HepG2 (cell line): Measurements from ENCODE around the gene SLC12A3. TPM values are rescaled to one million over a fixed set of nuclear protein-coding genes. Genes with fewer than 3 reads are reported as not detected.

Source experiments
- ARID5B ChIP-seq: IDR thresholded peaks from 2 replicates; pipeline ENCODE4 v1.4.0; 2020; ENCODE audit warnings: mild to moderate bottlenecking, missing genetic modification reagents
- CHD2 ChIP-seq: IDR thresholded peaks from 2 replicates; pipeline ENCODE4 v1.6.1; 2011; ENCODE audit warnings: low read depth, low read length, improper control_type of control experiment
- HMG20A ChIP-seq: IDR thresholded peaks from 2 replicates; pipeline ENCODE4 v1.6.1; 2016; ENCODE audit warnings: borderline replicate concordance
- HNF1B ChIP-seq: sonication (generic); formaldehyde crosslinking; IDR thresholded peaks from 2 replicates; pipeline ENCODE4 v1.5.1; 2020; ENCODE audit warnings: mild to moderate bottlenecking, moderate library complexity, missing genetic modification reagents
- IRF2 ChIP-seq: IDR thresholded peaks from 2 replicates; pipeline ENCODE4 v1.6.1; 2018; ENCODE audit warnings: missing genetic modification reagents, missing compliant biosample characterization
- MED1 ChIP-seq: sonication (generic); formaldehyde crosslinking; IDR thresholded peaks from 2 replicates; pipeline ENCODE4 v1.4.0; 2020; ENCODE audit warnings: missing genetic modification reagents
- NFYC ChIP-seq: IDR thresholded peaks from 2 replicates; pipeline ENCODE4 v1.6.1; 2016; ENCODE audit warnings: missing genetic modification reagents, missing compliant biosample characterization
- ZBTB14 ChIP-seq: sonication (generic); formaldehyde crosslinking; IDR thresholded peaks from 2 replicates; pipeline ENCODE4 v1.4.0; 2020; ENCODE audit warnings: missing genetic modification reagents
- ZGPAT ChIP-seq: IDR thresholded peaks from 2 replicates; pipeline ENCODE4 v1.6.1; 2016; ENCODE audit warnings: mild to moderate bottlenecking
- ZKSCAN8 ChIP-seq: IDR thresholded peaks from 2 replicates; pipeline ENCODE4 v1.6.1; 2016; ENCODE audit warnings: borderline replicate concordance, missing genetic modification reagents, missing compliant biosample characterization
- ZMYM3 ChIP-seq: sonication (generic); formaldehyde crosslinking; IDR thresholded peaks from 2 replicates; pipeline ENCODE4 v1.5.1; 2020; ENCODE audit warnings: mild to moderate bottlenecking, missing genetic modification reagents
- ZNF280D ChIP-seq: sonication (generic); formaldehyde crosslinking; IDR thresholded peaks from 2 replicates; pipeline ENCODE4 v1.5.1; 2020; ENCODE audit warnings: mild to moderate bottlenecking, missing genetic modification reagents
- ZNF460 ChIP-seq: sonication (generic); formaldehyde crosslinking; IDR thresholded peaks from 2 replicates; pipeline ENCODE4 v1.5.1; 2020; ENCODE audit warnings: missing genetic modification reagents, mild to moderate bottlenecking, borderline replicate concordance
- ZNF501 ChIP-seq: sonication (generic); formaldehyde crosslinking; IDR thresholded peaks from 2 replicates; pipeline ENCODE4 v1.5.1; 2020; ENCODE audit warnings: mild to moderate bottlenecking, moderate library complexity, missing genetic modification reagents
- ZNF629 ChIP-seq: sonication (generic); formaldehyde crosslinking; conservative IDR thresholded peaks from 2 replicates; pipeline ENCODE4 v1.5.0; 2020; ENCODE audit warnings: missing genetic modification reagents
- ZNF772 ChIP-seq: sonication (generic); formaldehyde crosslinking; IDR thresholded peaks from 2 replicates; pipeline ENCODE4 v1.5.0; 2020; ENCODE audit warnings: mild to moderate bottlenecking, missing genetic modification reagents
- polyA plus RNA-seq, 8 experiments: library from polyadenylated mRNA; depleted of rRNA in 3 of 8; stranded (reverse) in 7 of 8; unstranded in 1 of 8; fragments of >200 nt; fragmentation: Illumina TruSeq in 4 of 8; extraction: Trizol in 4 of 8; gene quantifications; 2 replicates each; pipeline versions ENCODE4 v1.2.1 to v1.2.3, GENCODE V29; 2011 to 2016; ENCODE audit warnings: low read depth in 4 of 8, missing spikeins in 1 of 8, mixed read lengths in 1 of 8; ENCODE audit not compliant: insufficient read depth in 1 of 8
- total RNA-seq, 5 experiments: library from RNA; depleted of rRNA; stranded (reverse); fragments of >200 nt; fragmentation: Illumina TruSeq; extraction: Trizol; gene quantifications; 2 replicates each; pipeline ENCODE4 v1.2.3, GENCODE V29; 2016; ENCODE audit warnings: low read depth in 1 of 5

The SLC12A3 gene
- total and polyA plus RNA-seq, 2 of the 13 experiments (the other 11 are each of a cell fraction or from before 2014, with no cell fraction given): 6.2 TPM; not detected in 1

GRCh38 chr16:56838622-56839337 is 26.2 kb upstream of the SLC12A3 start (continued):
- TF ChIP-seq ZNF629 (CRISPR knock-in tag) (no peak), ZMYM3 (peak; percentile 58; the same call in 1 of the 2 replicates), ARID5B (CRISPR knock-in tag) (peak; percentile 67), ZNF772 (CRISPR knock-in tag) (no peak), CHD2 (no peak), ZNF460 (peak; percentile 46; the same call in 1 of the 2 replicates), HMG20A (CRISPR knock-in tag) (peak; percentile 38; the same call in 1 of the 2 replicates), ZNF501 (CRISPR knock-in tag) (peak; percentile 53; the same call in 1 of the 2 replicates), MED1 (peak; percentile 68; the same call in 1 of the 2 replicates), IRF2 (CRISPR knock-in tag) (0 out of 2 replicates have a peak, but pooled peaks have one; percentile 16), ZNF280D (CRISPR knock-in tag) (0 out of 2 replicates have a peak, but pooled peaks have one; percentile 42), ZGPAT (peak; percentile 14; the same call in 1 of the 2 replicates), HNF1B (CRISPR knock-in tag) (peak; percentile 59; the same call in 1 of the 2 replicates), ZBTB14 (CRISPR knock-in tag) (no peak), ZKSCAN8 (CRISPR knock-in tag) (0 out of 2 replicates have a peak, but pooled peaks have one; percentile 19), NFYC (CRISPR knock-in tag) (no peak)
